ENCODE data around the gene ZNF451.

GRCh38 chr6:57207141-57207540, 117.2 kb downstream of the ZNF451 start:
- no peak for TF ChIP-seq PKNOX1 (IDR thresholded peaks at IDR 0.05)
- TF ChIP-seq FOXK2 (IDR thresholded peaks at IDR 0.05), result no peak
- TF ChIP-seq NFRKB (IDR thresholded peaks at IDR 0.05), result no peak
- TF ChIP-seq LEF1 (IDR thresholded peaks at IDR 0.05; ENCODE audit: borderline replicate concordance), result no peak
- TF ChIP-seq ARNT (IDR thresholded peaks at IDR 0.05), result no peak
